Measurements from ENCODE around the gene F2R. TPM values are rescaled to one million over a fixed set of nuclear protein-coding genes. Genes with fewer than 3 reads are reported as not detected.
"Not testable (repeated sequence)": the region's sequence is repeated elsewhere in the genome, so short reads cannot be mapped to it uniquely, and the experiment has no call there.

Gene F2R
- total and polyA plus RNA-seq, 3 donors from 2014 or later = 17.9 to 29.9 (median 28.0) TPM

- Histone ChIP-seq H3K9me3 (no peaks in the 10 kb centered on the region), H3K4me1 (no peaks in the 10 kb centered on the region), H3K4me3 (no peak overlapping the region), H3K27me3 (no peaks in the 10 kb centered on the region), H3K27ac (no peak overlapping the region), H3K36me3 (ENCODE audit: low read depth, missing control alignments) (no peaks in the 10 kb centered on the region)
- TF ChIP-seq POLR2A (IDR thresholded peaks at IDR 0.05) = no peak
- WGBS, 2 donors = 72 to 93% methylated on average over 3 of the region's 3 CpGs
- intact Hi-C loops (cut with DNase I; ENCODE audit: low total_unique reads) = no loop called here
- no peak for DNase-seq
Measured at GRCh38 chr5:76764374-76764773, 48.4 kb downstream of the F2R start.

- intact Hi-C loops (cut with DNase I; ENCODE audit: low total_unique reads) = no loop called here
- DNase-seq = no peak
- no peaks in the 10 kb centered on the region for H3K9me3 ChIP-seq
- H3K27ac ChIP-seq = no peak overlapping the region
- H3K27me3 ChIP-seq = no peaks in the 10 kb centered on the region
- no peak overlapping the region for H3K4me3 ChIP-seq
- no peaks in the 10 kb centered on the region for H3K4me1 ChIP-seq
- WGBS, 2 donors = 57 to 62% methylated on average over 3 of the region's 3 CpGs
- TF ChIP-seq CTCF (IDR thresholded peaks at IDR 0.05) = no peak
- no peak for TF ChIP-seq POLR2A (IDR thresholded peaks at IDR 0.05)
- no peaks in the 10 kb centered on the region for H3K36me3 ChIP-seq (ENCODE audit: low read depth, missing control alignments)
Measured at GRCh38 chr5:76765249-76765648, 49.3 kb downstream of the F2R start.

GRCh38 chr5:76766746-76767145 is 50.8 kb downstream of the F2R start:
- no peak for TF ChIP-seq POLR2A (IDR thresholded peaks at IDR 0.05)
- TF ChIP-seq CTCF (IDR thresholded peaks at IDR 0.05) = no peak
- Histone ChIP-seq H3K27me3 (no peaks in the 10 kb centered on the region), H3K4me3 (no peak overlapping the region), H3K9me3 (no peaks in the 10 kb centered on the region), H3K27ac (no peak overlapping the region), H3K4me1 (no peaks in the 10 kb centered on the region), H3K36me3 (ENCODE audit: low read depth, missing control alignments) (no peaks in the 10 kb centered on the region)
- intact Hi-C loops (cut with DNase I; ENCODE audit: low total_unique reads) = no loop called here
- WGBS, 2 donors = 91 to 93% methylated on average over 2 of the region's 2 CpGs
- DNase-seq = no peak

GRCh38 chr5:76771041-76771440 is 55.1 kb downstream of the F2R start:
- H3K4me1 ChIP-seq; H3K4me3 ChIP-seq; H3K9me3 ChIP-seq; H3K36me3 ChIP-seq (ENCODE audit: low read depth, missing control alignments); DNase-seq; H3K27me3 ChIP-seq; H3K27ac ChIP-seq: not testable (repeated sequence)
- intact Hi-C loops (cut with DNase I; ENCODE audit: low total_unique reads) = loop anchor here (10.0 kb wide), 1 partner anchor 166 kb away; no protein-coding TSS in a partner anchor
- WGBS, 2 donors = 95 to 96% methylated on average over 14 of the region's 14 CpGs

GRCh38 chr5:76771705-76772405 is 55.9 kb downstream of the F2R start:
- DNase-seq = no peak
- intact Hi-C loops (cut with DNase I; ENCODE audit: low total_unique reads) = loop anchor here (10.0 kb wide), 1 partner anchor 167 kb away; no protein-coding TSS in a partner anchor
- Histone ChIP-seq H3K4me3 (no peak overlapping the region), H3K27ac (no peak overlapping the region), H3K9me3 (no peaks in the 10 kb centered on the region), H3K36me3 (ENCODE audit: low read depth, missing control alignments) (no peaks in the 10 kb centered on the region), H3K27me3 (no peaks in the 10 kb centered on the region), H3K4me1 (no peaks in the 10 kb centered on the region)
- WGBS, 2 donors = 37 to 48% methylated on average over 3 of the region's 3 CpGs
- TF ChIP-seq CTCF (IDR thresholded peaks at IDR 0.05) = no peak

GRCh38 chr5:76775921-76776320 is 60.0 kb downstream of the F2R start:
- no peak overlapping the region for H3K27ac ChIP-seq
- TF ChIP-seq POLR2A (IDR thresholded peaks at IDR 0.05) (no peak), CTCF (IDR thresholded peaks at IDR 0.05) (no peak)
- no peak overlapping the region for H3K4me3 ChIP-seq

More at GRCh38 chr5:76775921-76776320, 60.0 kb downstream of the F2R start:
- H3K9me3 ChIP-seq = no peaks in the 10 kb centered on the region
- H3K4me1 ChIP-seq = no peaks in the 10 kb centered on the region
- intact Hi-C loops (cut with DNase I; ENCODE audit: low total_unique reads) = loop anchor here (10.0 kb wide), 1 partner anchor 171 kb away; no protein-coding TSS in a partner anchor
- no peaks in the 10 kb centered on the region for H3K36me3 ChIP-seq (ENCODE audit: low read depth, missing control alignments)
- H3K27me3 ChIP-seq = no peaks in the 10 kb centered on the region
- no peak for DNase-seq
- WGBS, 2 donors = 85 to 90% methylated on average over 5 of the region's 5 CpGs

Measured in testis (tissue), 3 donors.